ENCODE data around the gene FAM53B. TPM values are rescaled to one million over a fixed set of nuclear protein-coding genes. Genes with fewer than 3 reads are reported as not detected.

The FAM53B gene
- total and polyA plus RNA-seq, 4 donors: 5.1 to 20.6 (median 9.6) TPM

GRCh38 chr10:124644236-124644635 is 99.9 kb downstream of the FAM53B start:
- Histone ChIP-seq H3K27ac (ENCODE audit: low read depth in 1 of 2, low read length in 2 of 2) (no peak overlapping the region), H3K4me3 (ENCODE audit: low read length in 2 of 2) (no peak overlapping the region), H3K4me1 (ENCODE audit: control insufficient read depth in 1 of 2, insufficient read depth in 2 of 2, low read length in 2 of 2) (no peaks in the 10 kb centered on the region), H3K9me3 (ENCODE audit: control insufficient read depth, low read length) (no peaks in the 10 kb centered on the region), H3K27me3 (ENCODE audit: control insufficient read depth in 1 of 2, insufficient read depth in 2 of 2, low read length in 1 of 2) (no peaks in the 10 kb centered on the region), H3K36me3 (ENCODE audit: control insufficient read depth in 1 of 2, insufficient read depth in 2 of 2, low read length in 1 of 2) (no peaks in the 10 kb centered on the region)
- DNase-seq (no peak), ATAC-seq (ENCODE audit: low FRiP score) (no peak)
- intact Hi-C loops (cut with DNase I): no loop called here
- WGBS, 2 donors: 85 to 91% methylated on average over 4 of the region's 4 CpGs

DNA sequence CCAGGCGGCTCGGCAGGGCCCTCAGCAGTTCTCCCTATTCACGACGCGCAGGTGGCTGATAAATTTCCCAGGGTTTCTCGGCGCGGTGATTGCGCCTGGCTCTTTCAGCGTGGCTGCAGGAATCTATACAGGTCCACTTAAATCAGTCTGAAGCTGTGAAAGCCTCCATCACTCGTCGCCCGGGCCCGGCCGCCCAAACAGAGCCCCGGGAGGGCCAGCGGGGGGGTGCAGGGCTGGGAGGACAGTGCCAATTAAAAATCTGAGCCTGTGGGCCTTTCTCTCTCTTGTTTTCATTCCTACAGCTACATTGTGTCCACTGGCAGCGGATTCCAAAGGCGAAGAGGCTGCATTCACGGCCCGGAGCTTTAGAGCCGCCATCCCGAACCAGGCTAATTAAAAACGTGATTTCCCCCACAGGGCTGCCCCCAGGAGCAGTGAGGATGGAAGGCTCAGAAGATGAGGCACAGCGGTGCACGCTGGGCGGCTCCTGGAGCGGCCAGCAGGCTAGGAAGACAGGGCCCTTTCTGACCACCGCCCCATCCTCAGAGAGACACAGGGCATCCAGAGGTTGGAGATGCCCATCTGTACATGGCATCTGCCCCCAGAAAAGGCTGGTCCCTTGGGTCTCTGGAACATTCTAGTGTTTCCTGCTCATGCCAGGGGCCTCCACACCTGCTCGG is 100.7 kb downstream of the FAM53B start:
- intact Hi-C loops (cut with DNase I): no loop called here
- Histone ChIP-seq H3K27me3 (ENCODE audit: control insufficient read depth in 1 of 2, insufficient read depth in 2 of 2, low read length in 1 of 2) (no peaks in the 10 kb centered on the region), H3K4me1 (ENCODE audit: control insufficient read depth in 1 of 2, insufficient read depth in 2 of 2, low read length in 2 of 2) (no peaks in the 10 kb centered on the region), H3K4me3 (ENCODE audit: low read length in 2 of 2) (no peak overlapping the region), H3K27ac (ENCODE audit: low read depth in 1 of 2, low read length in 2 of 2) (no peak overlapping the region), H3K9me3 (ENCODE audit: control insufficient read depth, low read length) (no peaks in the 10 kb centered on the region), H3K36me3 (ENCODE audit: control insufficient read depth in 1 of 2, insufficient read depth in 2 of 2, low read length in 1 of 2) (no peaks in the 10 kb centered on the region)
- DNase-seq: no peak
- WGBS, 2 donors: 94 to 95% methylated on average over 30 of the region's 30 CpGs
- no peak for ATAC-seq (ENCODE audit: low FRiP score)

DNA sequence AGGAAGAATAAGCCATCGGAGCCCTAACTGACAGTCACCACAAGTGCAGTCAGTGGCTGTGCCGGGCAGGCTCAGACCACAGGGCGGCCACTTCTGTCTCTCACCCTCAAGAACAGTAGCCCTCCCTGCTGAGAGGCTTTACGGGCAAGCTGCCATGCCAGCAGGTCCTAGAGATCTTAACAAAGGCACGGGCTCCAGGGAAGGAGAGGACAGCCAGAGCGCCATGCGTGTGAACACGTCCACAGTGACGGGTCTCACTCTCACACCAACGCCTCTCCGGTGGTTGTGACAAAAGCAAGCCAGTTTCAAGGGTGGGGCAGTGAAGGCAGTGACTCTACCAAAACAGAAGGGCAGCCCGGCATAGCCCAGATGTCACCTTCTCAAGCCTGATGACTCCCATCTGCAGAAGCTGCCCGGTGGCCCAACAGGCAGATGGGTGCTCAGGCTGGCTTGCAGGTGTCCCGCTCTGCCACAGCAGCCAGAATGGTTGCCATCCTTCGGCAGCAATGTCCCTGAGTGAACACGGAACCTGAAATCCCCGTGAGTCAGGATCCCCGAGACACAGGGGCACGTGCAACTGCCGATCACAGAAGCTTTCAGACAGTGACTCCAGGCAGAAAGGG is 102.0 kb downstream of the FAM53B start:
- Histone ChIP-seq H3K36me3 (ENCODE audit: control insufficient read depth in 1 of 2, insufficient read depth in 2 of 2, low read length in 1 of 2) (no peaks in the 10 kb centered on the region), H3K27me3 (ENCODE audit: control insufficient read depth in 1 of 2, insufficient read depth in 2 of 2, low read length in 1 of 2) (no peaks in the 10 kb centered on the region), H3K4me1 (ENCODE audit: control insufficient read depth in 1 of 2, insufficient read depth in 2 of 2, low read length in 2 of 2) (no peaks in the 10 kb centered on the region), H3K9me3 (ENCODE audit: control insufficient read depth, low read length) (no peaks in the 10 kb centered on the region), H3K27ac (ENCODE audit: low read depth in 1 of 2, low read length in 2 of 2) (no peak overlapping the region), H3K4me3 (ENCODE audit: low read length in 2 of 2) (no peak overlapping the region)
- DNase-seq: no peak
- WGBS, 2 donors: 88 to 94% methylated on average over 20 of the region's 20 CpGs
- intact Hi-C loops (cut with DNase I): no loop called here
- ATAC-seq (ENCODE audit: low FRiP score): no peak

GRCh38 chr10:124641282-124642087 is 102.7 kb downstream of the FAM53B start:
- no peaks in the 10 kb centered on the region for H3K9me3 ChIP-seq (ENCODE audit: control insufficient read depth, low read length)
- intact Hi-C loops (cut with DNase I): no loop called here
- DNase-seq: peak in 1 of 2 donors; percentile 74
- no peak overlapping the region for H3K27ac ChIP-seq (ENCODE audit: low read depth in 1 of 2, low read length in 2 of 2)
- H3K36me3 ChIP-seq (ENCODE audit: control insufficient read depth in 1 of 2, insufficient read depth in 2 of 2, low read length in 1 of 2): no peaks in the 10 kb centered on the region
- H3K4me1 ChIP-seq (ENCODE audit: control insufficient read depth in 1 of 2, insufficient read depth in 2 of 2, low read length in 2 of 2): no peaks in the 10 kb centered on the region
- H3K27me3 ChIP-seq (ENCODE audit: control insufficient read depth in 1 of 2, insufficient read depth in 2 of 2, low read length in 1 of 2): no peaks in the 10 kb centered on the region
- 53 to 59% methylated on average over 15 of the region's 15 CpGs for WGBS, 2 donors
- H3K4me3 ChIP-seq (ENCODE audit: low read length in 2 of 2): no peak overlapping the region
- no peak for ATAC-seq (ENCODE audit: low FRiP score)

DNA sequence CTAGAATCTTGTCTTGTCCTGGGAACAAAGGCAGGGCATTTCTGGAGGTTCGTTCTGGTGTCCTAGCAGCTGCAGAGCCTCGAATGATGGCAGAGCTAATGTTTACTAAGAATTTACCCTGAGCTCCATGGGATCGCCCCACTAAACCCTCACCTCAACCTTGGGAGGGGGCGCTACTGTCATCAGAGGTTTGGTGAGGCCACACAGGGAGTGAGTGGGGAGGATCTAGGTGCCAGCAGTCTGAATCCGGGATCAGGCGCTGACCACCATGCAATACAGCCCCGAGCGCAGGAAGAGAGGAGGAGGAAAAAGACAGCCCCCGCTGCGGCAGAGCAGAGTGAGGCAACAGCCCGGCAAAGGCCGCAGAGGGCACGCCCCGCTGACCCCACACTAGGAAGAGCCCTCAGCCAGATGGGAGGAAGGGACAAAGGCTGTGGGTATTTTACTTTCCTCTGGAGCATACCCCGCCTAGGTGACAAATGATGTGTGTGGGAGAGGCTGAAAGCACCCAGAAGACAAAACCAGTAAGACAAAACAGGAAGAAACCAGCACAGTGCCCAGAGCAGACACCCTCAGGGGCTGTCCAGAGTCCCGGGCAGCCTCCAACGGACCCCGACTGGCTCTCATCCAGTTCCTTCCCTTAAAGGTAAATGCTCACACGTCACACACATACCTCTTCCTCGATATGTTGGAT is 103.5 kb downstream of the FAM53B start:
- no peak for DNase-seq
- intact Hi-C loops (cut with DNase I): no loop called here
- 61 to 69% methylated on average over 20 of the region's 20 CpGs for WGBS, 2 donors
- Histone ChIP-seq H3K36me3 (ENCODE audit: control insufficient read depth in 1 of 2, insufficient read depth in 2 of 2, low read length in 1 of 2) (no peaks in the 10 kb centered on the region), H3K4me3 (ENCODE audit: low read length in 2 of 2) (no peak overlapping the region), H3K27me3 (ENCODE audit: control insufficient read depth in 1 of 2, insufficient read depth in 2 of 2, low read length in 1 of 2) (no peaks in the 10 kb centered on the region), H3K27ac (ENCODE audit: low read depth in 1 of 2, low read length in 2 of 2) (no peak overlapping the region), H3K4me1 (ENCODE audit: control insufficient read depth in 1 of 2, insufficient read depth in 2 of 2, low read length in 2 of 2) (no peaks in the 10 kb centered on the region), H3K9me3 (ENCODE audit: control insufficient read depth, low read length) (no peaks in the 10 kb centered on the region)
- no peak for ATAC-seq (ENCODE audit: low FRiP score)

- Histone ChIP-seq H3K36me3 (ENCODE audit: control insufficient read depth in 1 of 2, insufficient read depth in 2 of 2, low read length in 1 of 2) (no peaks in the 10 kb centered on the region), H3K4me3 (ENCODE audit: low read length in 2 of 2) (no peak overlapping the region), H3K27ac (ENCODE audit: low read depth in 1 of 2, low read length in 2 of 2) (no peak overlapping the region), H3K4me1 (ENCODE audit: control insufficient read depth in 1 of 2, insufficient read depth in 2 of 2, low read length in 2 of 2) (no peaks in the 10 kb centered on the region), H3K27me3 (ENCODE audit: control insufficient read depth in 1 of 2, insufficient read depth in 2 of 2, low read length in 1 of 2) (no peaks in the 10 kb centered on the region), H3K9me3 (ENCODE audit: control insufficient read depth, low read length) (no peaks in the 10 kb centered on the region)
- WGBS, 2 donors: 93 to 94% methylated on average over 7 of the region's 7 CpGs
- ATAC-seq (ENCODE audit: low FRiP score) (no peak), DNase-seq (no peak)
- intact Hi-C loops (cut with DNase I): no loop called here
Observed at GRCh38 chr10:124640056-124640455, 104.1 kb downstream of the FAM53B start.

DNA sequence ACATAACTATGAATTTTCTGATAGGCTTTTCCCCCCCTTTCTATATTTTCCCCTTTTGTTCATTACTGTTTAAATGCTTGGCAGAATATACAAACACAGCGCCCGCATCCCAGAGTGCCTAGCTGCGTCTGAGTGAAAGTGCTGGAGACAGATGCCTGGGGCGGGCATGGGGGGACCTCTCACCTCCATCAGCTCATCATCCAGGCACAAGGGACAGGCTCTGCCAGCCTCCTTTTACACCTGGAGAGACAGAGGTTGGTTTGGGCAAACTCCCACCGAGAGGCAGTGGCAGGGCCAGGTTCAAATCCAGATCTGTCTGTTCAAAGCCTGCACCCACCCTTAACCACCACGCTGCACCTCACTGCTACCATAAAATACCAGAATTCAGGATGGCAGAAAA is 104.5 kb downstream of the FAM53B start:
- ATAC-seq (ENCODE audit: low FRiP score) (no peak), DNase-seq (no peak)
- H3K9me3 ChIP-seq (ENCODE audit: control insufficient read depth, low read length): no peaks in the 10 kb centered on the region
- no peak overlapping the region for H3K27ac ChIP-seq (ENCODE audit: low read depth in 1 of 2, low read length in 2 of 2)
- H3K4me3 ChIP-seq (ENCODE audit: low read length in 2 of 2): no peak overlapping the region
- no peaks in the 10 kb centered on the region for H3K4me1 ChIP-seq (ENCODE audit: control insufficient read depth in 1 of 2, insufficient read depth in 2 of 2, low read length in 2 of 2)
- 94 to 96% methylated on average over 6 of the region's 6 CpGs for WGBS, 2 donors
- intact Hi-C loops (cut with DNase I): no loop called here
- H3K27me3 ChIP-seq (ENCODE audit: control insufficient read depth in 1 of 2, insufficient read depth in 2 of 2, low read length in 1 of 2): no peaks in the 10 kb centered on the region
- H3K36me3 ChIP-seq (ENCODE audit: control insufficient read depth in 1 of 2, insufficient read depth in 2 of 2, low read length in 1 of 2): no peaks in the 10 kb centered on the region

GRCh38 chr10:124639206-124639605 is 105.0 kb downstream of the FAM53B start:
- intact Hi-C loops (cut with DNase I): no loop called here
- WGBS, 2 donors: 72 to 77% methylated on average over 6 of the region's 6 CpGs
- Histone ChIP-seq H3K27me3 (ENCODE audit: control insufficient read depth in 1 of 2, insufficient read depth in 2 of 2, low read length in 1 of 2) (no peaks in the 10 kb centered on the region), H3K4me3 (ENCODE audit: low read length in 2 of 2) (no peak overlapping the region), H3K4me1 (ENCODE audit: control insufficient read depth in 1 of 2, insufficient read depth in 2 of 2, low read length in 2 of 2) (no peaks in the 10 kb centered on the region), H3K27ac (ENCODE audit: low read depth in 1 of 2, low read length in 2 of 2) (no peak overlapping the region), H3K9me3 (ENCODE audit: control insufficient read depth, low read length) (no peaks in the 10 kb centered on the region), H3K36me3 (ENCODE audit: control insufficient read depth in 1 of 2, insufficient read depth in 2 of 2, low read length in 1 of 2) (no peaks in the 10 kb centered on the region)
- ATAC-seq (ENCODE audit: low FRiP score) (no peak), DNase-seq (no peak)

All from aorta (tissue), 5 donors.